HEK293 (cell line): ENCODE data around the gene ADCYAP1R1.

ENCODE experiments used
- CTCF ChIP-seq: fragments of 450-650 bp; formaldehyde crosslinking; IDR thresholded peaks from 2 replicates; pipeline ENCODE4 v1.5.1; 2016; ENCODE audit warnings: missing biosample characterization, missing genetic modification characterization
- KLF1 ChIP-seq: fragments of 450-650 bp; formaldehyde crosslinking; IDR thresholded peaks from 2 replicates; pipeline ENCODE4 v1.5.1; 2016; ENCODE audit warnings: missing biosample characterization, missing genetic modification characterization
- PRDM4 ChIP-seq: fragments of 450-650 bp; formaldehyde crosslinking; IDR thresholded peaks from 2 replicates; pipeline ENCODE4 v1.5.1; 2017; ENCODE audit warnings: missing biosample characterization, missing genetic modification characterization
- PRDM6 ChIP-seq: fragments of 450-650 bp; formaldehyde crosslinking; IDR thresholded peaks from 2 replicates; pipeline ENCODE4 v1.5.1; 2017; ENCODE audit warnings: missing biosample characterization, missing genetic modification characterization
- REST ChIP-seq: fragments of 450-650 bp; formaldehyde crosslinking; IDR thresholded peaks from 2 replicates; pipeline ENCODE4 v1.5.1; 2016; ENCODE audit warnings: missing biosample characterization, missing genetic modification characterization
- ZBTB26 ChIP-seq: fragments of 450-650 bp; formaldehyde crosslinking; optimal IDR thresholded peaks from 2 replicates; pipeline ENCODE3; 2016; ENCODE audit warnings: missing biosample characterization, mild to moderate bottlenecking, missing genetic modification characterization
- ZBTB7A ChIP-seq: fragments of 450-650 bp; formaldehyde crosslinking; IDR thresholded peaks from 2 replicates; pipeline ENCODE4 v1.5.1; 2016; ENCODE audit warnings: low read depth, missing biosample characterization, missing genetic modification characterization
- ZNF114 ChIP-seq: fragments of 450-650 bp; formaldehyde crosslinking; IDR thresholded peaks from 2 replicates; pipeline ENCODE4 v1.5.0; 2017; ENCODE audit warnings: missing biosample characterization, missing genetic modification characterization
- ZNF223 ChIP-seq: fragments of 450-650 bp; formaldehyde crosslinking; IDR thresholded peaks from 2 replicates; pipeline ENCODE4 v1.5.1; 2016; ENCODE audit warnings: missing biosample characterization, missing genetic modification characterization
- ZNF324 ChIP-seq: fragments of 450-650 bp; formaldehyde crosslinking; IDR thresholded peaks from 2 replicates; pipeline ENCODE4 v1.5.1; 2016; ENCODE audit warnings: missing biosample characterization, missing genetic modification characterization
- ZNF354C ChIP-seq: fragments of 450-650 bp; formaldehyde crosslinking; IDR thresholded peaks from 2 replicates; pipeline ENCODE4 v1.5.1; 2016; ENCODE audit warnings: missing biosample characterization, missing genetic modification characterization, low read depth, borderline replicate concordance
- ZNF518A ChIP-seq: fragments of 450-650 bp; formaldehyde crosslinking; conservative IDR thresholded peaks from 2 replicates; pipeline ENCODE4 v1.5.1; 2016; ENCODE audit warnings: low read depth, missing biosample characterization, missing genetic modification characterization

GRCh38 chr7:31074120-31074383 lies 21.9 kb downstream of the ADCYAP1R1 start:
- TF ChIP-seq CTCF (tag by site-specific recombination) (no peak), KLF1 (tag by site-specific recombination) (no peak), ZBTB7A (tag by site-specific recombination) (no peak), REST (tag by site-specific recombination) (no peak), ZBTB26 (tag by site-specific recombination) (no peak), ZNF518A (tag by site-specific recombination) (no peak), ZNF324 (tag by site-specific recombination) (no peak), PRDM4 (no peak), ZNF354C (tag by site-specific recombination) (no peak), ZNF114 (tag by site-specific recombination) (no peak), PRDM6 (no peak), ZNF223 (tag by site-specific recombination) (no peak)
